NCI-H128 (cell line): ENCODE data around the gene CTTNBP2NL.
"Not testable (repeated sequence)": the region's sequence is repeated elsewhere in the genome, so short reads cannot be mapped to it uniquely, and the experiment has no call there.

ENCODE experiments used
- DNase-seq: peaks from one replicate; lab custom pipeline; 2025; ENCODE audit not compliant: unreplicated experiment; lab: John Stamatoyannopoulos, UW

The CTTNBP2NL gene

DNA sequence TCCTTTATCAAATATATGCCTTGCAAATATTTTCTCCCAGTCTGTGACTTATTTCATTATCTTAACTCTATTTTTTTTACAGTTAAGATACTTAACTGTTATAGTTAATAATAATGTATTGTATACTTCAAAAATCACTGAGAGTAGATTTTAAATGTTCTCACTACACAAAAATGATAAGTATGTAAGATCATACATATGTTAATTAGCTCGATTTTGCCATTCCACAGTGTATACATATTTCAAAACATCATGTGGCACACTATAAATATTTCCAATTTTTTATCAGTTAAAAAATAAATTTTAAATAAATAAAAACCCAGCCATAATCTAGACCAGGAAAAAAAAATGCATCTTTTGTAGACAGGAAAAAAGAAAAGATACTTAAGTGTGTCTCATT lies 27.2 kb downstream of the CTTNBP2NL start:
- no peak for DNase-seq

DNA sequence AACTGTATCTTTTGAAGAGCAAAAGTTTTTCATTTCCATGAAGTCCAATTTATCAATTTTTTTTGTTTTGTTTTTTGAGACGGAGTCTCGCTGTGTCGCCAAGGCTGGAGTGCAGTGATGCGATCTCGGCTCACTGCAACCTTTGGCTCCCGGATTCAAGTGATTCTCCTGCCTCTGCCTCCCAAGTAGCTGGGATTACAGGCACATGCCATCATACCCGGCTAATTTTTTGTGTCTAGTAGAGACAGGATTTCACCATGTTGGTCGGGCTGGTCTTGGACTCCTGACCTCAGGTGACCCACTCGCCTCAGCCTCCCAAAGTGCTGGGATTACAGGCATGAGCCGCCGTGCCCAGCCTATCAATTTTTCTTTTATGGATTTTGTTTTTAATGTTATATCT lies 27.7 kb downstream of the CTTNBP2NL start:
- not testable (repeated sequence) for DNase-seq

DNA sequence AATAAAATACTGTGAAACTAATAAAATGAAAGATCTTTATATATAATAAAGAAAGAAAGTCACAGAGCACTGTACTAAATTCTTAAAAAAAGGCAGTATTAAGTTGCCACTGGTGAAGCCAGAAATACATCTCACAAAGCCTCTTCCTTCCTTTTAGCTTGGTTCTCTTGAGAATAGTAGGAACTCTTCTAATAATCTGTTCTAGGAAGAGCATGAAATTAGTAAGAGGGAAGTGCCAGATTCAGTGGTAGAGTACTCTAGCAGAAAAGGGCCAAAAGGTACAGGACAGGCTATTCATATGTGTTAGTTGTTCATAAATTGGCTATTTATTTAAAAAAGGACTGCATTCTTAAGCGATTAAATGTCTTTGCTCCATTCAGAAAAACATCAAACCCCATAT lies 33.7 kb downstream of the CTTNBP2NL start:
- no peak for DNase-seq

DNA sequence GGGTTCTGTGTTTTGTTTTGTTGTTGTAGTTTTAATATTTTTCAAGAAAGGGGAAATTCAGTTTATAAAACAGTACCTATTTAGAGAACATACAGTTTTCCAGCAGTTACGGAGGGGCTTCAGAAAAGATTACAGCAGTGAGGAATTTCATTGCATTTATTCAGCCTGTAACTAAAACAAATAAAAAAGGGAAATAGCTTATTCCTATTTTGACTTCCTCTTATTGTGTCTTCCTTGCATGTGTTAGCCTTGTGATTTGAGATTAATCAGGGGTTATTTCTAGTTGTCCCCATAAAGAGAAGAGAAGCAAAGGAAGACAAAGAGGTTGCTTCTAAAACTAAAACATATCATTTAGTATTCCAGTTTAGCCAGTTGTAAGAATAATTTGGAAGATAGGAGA lies 35.0 kb downstream of the CTTNBP2NL start:
- DNase-seq: no peak

DNA sequence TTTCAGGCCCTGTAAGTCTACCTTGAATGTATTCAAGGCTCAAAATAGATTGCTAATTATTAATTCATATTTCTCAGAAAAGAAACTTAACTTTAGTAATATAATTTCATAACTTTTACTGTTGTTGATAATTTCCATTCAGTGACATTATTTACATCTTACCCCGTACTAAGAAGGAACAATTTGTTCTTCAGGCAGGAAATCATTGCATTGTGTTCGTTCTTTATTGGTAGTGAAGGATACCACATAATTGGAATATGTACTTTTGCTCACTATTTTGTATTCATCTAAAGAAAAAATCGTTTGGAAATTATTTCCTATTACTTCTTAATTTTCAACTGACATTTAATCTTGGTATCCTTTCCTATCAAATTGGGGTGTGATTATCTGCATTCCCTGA lies 39.4 kb downstream of the CTTNBP2NL start:
- no peak for DNase-seq

DNA sequence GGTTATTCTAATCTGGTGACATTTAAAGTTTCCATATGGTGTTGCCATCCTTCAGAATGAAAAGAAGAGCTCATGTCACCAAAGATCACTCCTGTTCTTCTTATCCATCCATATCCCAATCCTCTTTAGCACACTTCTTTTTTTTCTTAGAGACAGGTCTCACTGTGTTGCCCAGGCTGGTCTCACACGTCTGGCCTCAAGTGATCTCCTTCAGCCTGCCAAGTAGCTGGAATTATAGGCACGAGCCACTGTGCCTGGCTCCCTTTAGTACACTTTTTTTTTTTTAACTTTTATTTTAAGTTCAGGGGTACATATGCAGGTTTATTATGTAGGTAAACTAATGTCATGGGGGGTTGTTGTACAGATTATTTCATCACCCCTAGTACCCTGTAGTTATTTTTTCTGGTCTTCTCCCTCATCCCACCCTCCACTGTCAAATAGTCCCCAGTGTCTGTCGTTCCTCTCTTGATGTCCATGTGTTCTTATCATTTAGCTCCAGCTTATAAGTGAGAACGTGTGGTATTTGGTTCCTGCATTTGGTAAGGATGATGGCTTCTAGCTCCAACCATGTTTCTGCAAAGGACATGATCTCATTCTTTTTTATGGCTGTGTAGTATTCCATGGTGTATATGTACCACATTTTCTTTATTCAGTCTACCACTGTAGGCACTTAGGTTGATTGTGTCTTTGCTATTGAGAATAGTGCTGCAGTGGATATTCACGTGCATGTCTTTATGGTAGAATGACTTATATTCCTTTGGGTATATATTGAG lies 40.6 kb downstream of the CTTNBP2NL start:
- DNase-seq: no peak

DNA sequence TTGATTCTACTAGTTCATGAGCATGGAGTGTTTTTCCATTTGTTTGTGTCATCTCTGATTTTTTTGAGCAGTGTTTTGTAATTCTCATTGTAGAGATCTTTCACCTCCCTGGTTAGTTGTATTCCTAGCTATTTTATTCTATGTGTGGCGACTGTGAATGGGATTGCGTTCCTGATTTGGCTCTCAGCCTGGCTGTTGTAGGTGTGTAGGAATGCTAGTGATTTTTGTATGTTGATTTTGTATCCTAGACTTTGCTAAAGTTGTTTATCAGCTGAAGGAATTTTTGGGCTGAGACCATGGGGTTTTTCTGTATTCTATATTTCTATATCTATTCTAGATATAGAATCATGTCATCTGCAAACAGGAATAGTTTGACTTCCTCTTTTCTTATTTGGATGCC lies 42.1 kb downstream of the CTTNBP2NL start:
- DNase-seq: not testable (repeated sequence)

DNA sequence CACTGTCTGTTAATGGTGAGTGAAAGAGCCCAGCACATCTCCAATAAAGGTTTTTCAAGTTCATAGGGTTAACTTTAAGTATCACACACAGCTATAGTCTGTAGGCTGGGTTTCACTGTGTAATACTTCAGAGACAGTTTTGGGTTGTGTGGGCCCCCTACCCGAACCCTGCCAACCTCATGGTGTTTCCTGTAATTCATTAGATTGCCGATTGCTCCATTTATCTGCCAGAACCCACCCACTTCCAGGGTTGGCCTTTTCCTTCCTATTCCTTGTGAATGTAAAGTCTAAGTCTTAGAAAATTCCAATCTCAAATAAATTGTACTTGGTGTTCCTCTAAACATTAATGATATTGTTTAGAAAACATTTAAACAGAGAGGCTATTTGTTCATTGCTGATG lies 43.6 kb downstream of the CTTNBP2NL start:
- no peak for DNase-seq

DNA sequence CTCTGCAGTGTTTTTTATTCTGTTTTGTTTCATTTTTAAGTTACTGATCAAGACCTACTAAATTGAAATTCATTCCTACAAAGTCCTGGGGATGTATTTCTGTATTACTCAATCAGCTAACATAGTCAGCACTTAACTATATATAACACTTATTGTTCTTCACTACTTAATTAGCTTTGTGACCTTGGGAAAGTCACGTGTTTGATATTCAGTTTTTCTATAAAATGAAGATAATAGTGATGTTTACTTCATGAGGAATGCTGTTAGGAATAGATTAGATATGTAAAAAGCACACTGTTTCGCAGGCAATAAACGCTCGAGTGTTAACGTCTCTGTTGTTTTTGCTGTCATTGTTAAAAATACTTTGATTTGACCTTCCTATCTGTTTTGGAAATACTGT lies 44.6 kb downstream of the CTTNBP2NL start:
- DNase-seq: no peak

DNA sequence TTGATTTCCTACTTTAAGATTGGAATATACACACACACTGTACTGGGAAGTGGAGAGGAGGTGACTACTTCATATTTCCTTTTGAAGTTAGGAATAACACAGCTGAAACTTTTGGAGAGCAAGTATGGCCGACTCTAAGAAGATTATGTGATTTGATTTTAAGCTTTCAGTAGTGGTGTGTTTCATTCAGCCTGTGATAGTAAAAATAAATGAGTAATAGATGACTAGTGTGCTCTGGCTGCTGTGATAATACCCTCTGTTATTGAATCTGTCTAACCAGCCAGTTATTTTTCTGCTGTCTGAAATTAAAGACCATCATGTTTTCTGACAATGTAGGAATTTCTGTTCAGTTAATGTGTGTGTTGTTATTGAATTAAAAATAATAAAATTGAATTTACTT lies 48.3 kb downstream of the CTTNBP2NL start:
- no peak for DNase-seq

DNA sequence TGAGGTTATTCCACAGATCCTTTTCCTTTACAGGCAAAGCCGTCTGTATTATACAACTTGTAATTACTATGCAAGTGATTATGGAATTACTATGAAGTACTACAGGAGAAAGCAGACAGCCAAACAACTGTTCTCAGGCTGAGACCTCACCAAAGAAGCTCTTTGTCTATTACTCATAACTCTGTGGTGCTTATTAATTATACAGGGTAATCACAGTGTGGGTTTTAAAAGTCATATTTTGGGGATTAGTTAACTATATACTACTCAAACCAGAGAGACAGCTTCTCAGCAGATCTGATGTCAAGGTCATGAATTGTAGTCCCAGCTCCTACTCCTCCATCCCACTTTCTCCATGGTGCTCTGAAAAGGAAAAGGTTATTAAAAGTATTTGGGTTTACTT lies 49.6 kb downstream of the CTTNBP2NL start:
- no peak for DNase-seq

DNA sequence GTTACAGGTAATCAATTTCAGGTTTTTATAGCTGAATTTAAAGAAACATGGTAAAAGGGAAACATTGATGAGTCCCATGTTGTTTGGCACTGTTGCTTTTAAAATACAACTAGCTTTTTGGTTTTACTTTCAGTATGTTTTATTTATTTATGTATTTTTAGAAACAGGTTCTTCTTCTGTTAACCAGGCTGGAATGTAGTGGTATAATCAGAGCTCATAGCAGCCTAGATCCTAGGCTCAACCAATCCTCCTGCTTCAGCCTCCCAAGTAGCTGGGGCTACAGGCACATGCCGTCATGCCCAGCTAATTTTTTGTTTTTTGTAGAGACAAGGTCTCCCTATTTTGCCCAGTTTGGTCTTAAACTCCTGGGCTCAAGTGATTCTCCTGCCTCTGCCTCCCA lies 50.4 kb downstream of the CTTNBP2NL start:
- no peak for DNase-seq

DNA sequence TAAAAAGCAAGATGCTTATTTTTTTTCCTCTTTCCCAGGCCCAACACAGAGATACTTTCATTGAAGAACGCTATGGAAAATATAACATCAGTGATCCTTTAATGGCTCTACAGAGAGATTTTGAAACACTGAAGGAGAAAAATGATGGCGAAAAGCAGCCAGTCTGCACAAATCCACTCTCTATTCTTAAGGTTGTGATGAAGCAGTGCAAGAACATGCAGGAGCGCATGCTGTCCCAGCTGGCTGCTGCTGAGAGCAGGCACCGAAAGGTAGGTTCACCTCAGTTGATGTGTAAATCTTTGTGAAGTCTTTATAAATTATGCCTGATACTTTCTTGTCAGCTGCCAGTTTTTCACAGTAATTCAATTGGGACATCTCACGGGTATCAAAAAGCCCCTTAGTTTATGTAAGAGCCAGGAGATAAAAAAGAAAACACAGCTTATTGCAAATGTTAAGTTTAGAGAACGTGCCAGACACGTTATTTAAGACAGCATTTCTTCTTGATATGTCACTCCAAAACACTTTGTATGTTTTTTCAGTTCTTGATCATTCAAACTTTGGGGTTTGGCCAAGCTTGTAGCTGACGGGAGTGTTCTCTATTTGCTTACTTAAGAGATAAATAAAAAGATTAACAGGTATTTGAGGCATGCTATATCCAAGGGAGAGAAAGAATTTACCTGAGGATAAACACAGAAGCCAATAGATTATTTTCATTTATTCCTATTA lies 53.1 kb downstream of the CTTNBP2NL start:
- no peak for DNase-seq

DNA sequence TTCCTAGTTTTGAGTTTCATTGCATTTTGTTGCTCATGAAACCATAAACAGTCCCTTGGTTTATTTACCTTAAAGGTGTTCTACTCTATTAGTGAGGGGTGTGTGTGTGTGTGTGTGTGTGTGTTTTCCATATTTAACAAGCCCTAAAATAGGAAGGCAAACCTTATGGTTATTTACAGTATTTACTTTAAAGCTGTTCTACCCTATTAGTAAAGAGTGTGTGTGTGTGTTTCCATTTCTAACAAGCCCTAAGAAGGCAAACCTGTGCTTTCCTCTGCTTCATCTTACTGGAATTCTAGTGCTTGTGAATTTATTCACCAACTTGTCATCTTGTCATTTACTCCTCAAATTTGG lies 53.6 kb downstream of the CTTNBP2NL start:
- no peak for DNase-seq

DNA sequence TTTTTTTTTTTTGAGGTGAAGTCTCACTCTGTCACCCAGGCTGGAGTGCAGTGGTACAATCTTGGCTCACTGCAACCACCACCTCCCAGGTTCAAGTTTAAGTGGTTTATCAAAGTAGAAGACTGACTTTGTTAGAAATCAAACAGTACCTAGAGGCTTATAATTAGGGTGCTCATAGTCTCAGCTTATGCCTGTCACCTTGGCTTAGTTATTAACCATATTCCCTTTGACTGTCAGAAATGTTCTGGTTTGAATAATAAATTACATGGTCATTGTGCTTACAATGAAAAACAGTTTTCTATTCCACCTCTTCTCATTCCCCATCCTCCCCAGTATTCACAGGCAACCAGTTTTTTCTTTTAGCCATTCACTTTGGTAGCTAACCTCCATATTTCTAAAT lies 54.8 kb downstream of the CTTNBP2NL start:
- DNase-seq: no peak

DNA sequence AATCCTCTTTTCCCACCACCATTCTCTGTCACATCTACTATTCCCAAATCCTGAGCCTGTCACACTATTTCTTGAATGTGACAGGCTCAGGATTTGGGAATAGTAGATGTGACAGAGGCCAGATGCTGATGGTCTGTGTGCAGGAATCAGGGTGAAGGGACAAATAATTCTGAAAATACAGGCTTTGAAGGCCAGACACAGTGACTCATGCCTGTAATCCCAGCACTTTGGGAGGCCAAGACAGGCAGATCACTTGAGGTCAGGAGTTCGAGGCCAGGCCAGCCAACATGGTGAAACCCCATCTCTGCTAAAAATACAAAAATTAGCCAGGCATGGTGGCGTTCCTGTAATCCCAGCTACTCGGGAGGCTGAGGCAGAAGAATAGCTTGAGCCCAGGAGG lies 55.3 kb downstream of the CTTNBP2NL start:
- not testable (repeated sequence) for DNase-seq

DNA sequence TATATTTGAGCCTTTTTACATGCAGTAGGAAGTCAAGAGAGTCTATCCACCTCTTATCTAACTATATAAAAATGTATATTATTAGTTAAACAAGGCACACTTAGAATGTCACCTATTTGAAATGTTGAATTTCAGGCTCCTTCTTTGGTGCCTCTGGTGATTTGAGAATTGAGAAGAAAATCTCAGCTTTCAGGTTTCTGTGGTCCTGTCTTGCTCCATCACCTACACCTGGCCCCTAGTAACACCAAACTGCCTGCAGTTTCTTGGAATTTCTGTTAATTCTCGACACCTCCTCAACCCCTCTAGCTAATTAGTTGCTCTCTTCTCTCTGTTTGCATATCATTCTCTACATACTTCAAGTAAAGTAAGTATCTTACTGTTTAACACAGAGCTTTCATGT lies 57.9 kb downstream of the CTTNBP2NL start:
- no peak for DNase-seq

DNA sequence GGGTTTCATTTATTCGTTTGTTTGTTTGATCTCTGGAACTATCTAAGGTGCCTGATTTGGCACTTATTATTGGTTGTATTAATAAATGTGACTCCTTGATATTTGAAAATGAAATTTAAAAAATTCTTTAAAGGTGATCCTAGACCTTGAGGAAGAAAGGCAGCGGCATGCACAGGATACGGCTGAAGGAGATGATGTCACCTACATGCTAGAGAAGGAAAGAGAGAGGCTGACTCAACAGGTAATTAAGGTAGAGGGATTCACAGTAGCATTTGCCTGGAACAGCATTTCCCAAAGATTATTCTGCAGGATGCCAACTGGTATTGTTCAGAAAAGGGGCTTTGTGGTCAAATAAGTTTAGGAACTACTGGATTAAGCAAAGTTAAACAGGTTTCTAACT lies 58.3 kb downstream of the CTTNBP2NL start:
- DNase-seq: no peak

DNA sequence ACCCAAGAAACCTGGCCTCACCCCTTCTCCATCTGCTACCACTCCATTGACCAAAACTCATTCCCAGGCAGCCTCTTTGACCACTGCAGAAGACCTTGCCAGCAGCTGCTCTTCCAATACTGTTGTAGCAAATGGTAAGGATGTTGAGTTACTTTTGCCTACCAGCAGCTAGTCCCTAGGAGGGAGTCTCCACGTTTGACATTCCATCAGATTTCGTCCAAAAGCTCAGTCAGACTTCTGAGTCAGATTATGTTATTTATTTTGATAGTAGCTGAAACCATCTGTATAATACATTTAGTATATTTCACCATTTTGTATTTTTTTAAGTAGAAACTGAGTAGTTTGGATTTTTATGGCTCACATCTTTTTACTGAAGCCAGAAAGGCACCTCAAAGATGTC lies 61.2 kb downstream of the CTTNBP2NL start:
- no peak for DNase-seq

DNA sequence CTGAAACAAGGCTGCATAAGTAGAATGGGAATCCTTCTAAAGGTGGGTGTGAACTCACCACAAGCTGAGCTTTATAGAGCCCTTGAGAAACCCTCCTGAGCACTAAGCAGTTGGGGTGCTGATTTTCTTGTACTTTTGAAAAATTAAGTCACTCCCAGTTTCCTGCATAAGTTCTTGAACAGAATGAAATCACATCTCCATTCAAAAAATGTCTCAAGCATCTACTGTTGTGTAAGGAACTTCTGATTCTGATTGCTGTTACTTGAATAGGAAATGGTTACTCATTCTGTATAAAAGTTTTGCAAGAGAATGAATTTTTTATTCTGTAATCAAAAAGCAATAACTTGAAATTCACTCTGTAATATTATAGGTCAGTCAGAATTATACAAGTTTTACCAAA lies 61.9 kb downstream of the CTTNBP2NL start:
- DNase-seq: no peak

DNA sequence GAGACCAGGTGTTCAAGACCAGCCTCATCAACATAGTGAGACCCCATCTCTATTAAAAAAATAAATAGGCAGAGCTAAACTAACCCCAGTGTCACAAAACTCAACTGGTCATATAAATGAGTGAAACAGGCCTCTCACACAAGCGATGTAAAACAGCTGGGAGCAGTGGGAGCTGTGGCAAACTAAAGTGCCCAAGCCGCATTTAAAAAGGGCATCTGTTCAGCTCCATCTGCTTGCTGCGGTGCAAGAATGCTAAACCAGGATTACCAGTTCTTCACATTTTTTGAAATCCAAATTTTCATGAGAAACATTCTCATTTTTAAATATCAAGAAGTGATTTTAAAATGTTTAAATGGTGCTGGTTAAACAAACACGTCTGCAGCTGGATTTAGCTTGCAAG lies 62.7 kb downstream of the CTTNBP2NL start:
- no peak for DNase-seq

DNA sequence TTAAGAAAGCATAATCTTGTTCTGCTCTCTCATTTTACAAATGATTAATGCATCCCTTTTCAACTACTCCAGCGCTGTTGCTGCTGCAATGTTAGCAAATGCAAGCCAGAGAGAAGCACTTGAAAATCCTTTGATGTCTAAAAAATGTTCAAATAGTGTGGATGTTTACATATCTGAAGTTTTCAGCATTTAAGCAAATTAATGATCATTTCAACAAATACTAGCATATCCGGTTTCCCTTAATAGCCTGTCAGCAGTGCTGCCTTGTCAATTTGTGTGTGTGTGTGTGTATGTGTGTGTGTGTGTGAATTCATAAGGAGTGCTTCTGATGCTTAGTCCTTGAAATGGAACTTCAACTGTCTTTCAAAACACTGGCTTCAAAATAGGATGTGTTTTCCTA lies 64.6 kb downstream of the CTTNBP2NL start:
- no peak for DNase-seq
